OCI-LY3 (cell line): ENCODE data around the gene NPSR1.
"Not testable (repeated sequence)": the region's sequence is repeated elsewhere in the genome, so short reads cannot be mapped to it uniquely, and the experiment has no call there.

Experiments
- H2AFZ ChIP-seq: fragments of 200-600, 300-600 bp; shearing (Covaris generic); 2 replicates; pipeline ENCODE4 v1.6.0; 2014; ENCODE audit warnings: antibody characterized with exemption, low read depth, low read length
- H3K27ac ChIP-seq: fragments of 200-600, 300-600 bp; sonication (generic); 2 replicates; pipeline ENCODE4 v1.5.1; 2014; ENCODE audit warnings: mild to moderate bottlenecking, low read length, moderate library complexity, mixed read lengths
- H3K27me3 ChIP-seq: fragments of 200-600, 300-600 bp; sonication (generic); 2 replicates; pipeline ENCODE4 v1.6.1; 2014; ENCODE audit warnings: low read depth, low read length, mixed read lengths
- H3K36me3 ChIP-seq: fragments of 200-600, 300-600 bp; sonication (generic); replicated peaks from 2 replicates; pipeline ENCODE3; 2014; ENCODE audit warnings: low read depth, low read length, mixed read lengths
- H3K4me1 ChIP-seq: fragments of 300-600, 200-600 bp; sonication (generic); 2 replicates; pipeline ENCODE4 v1.6.1; 2014; ENCODE audit warnings: low read length, mixed read lengths
- H3K4me2 ChIP-seq: fragments of 200-600, 300-600 bp; sonication (generic); 2 replicates; pipeline ENCODE4 v1.6.1; 2014; ENCODE audit warnings: low read length, mixed read lengths
- H3K4me3 ChIP-seq: fragments of 300-600, 200-600 bp; sonication (generic); 2 replicates; pipeline ENCODE4 v1.5.1; 2014; ENCODE audit warnings: antibody characterized with exemption, mild to moderate bottlenecking, low read length, moderate library complexity
- H3K79me2 ChIP-seq: fragments of 300-600, 200-600 bp; shearing (Covaris generic); 2 replicates; pipeline ENCODE4 v1.6.1; 2014; ENCODE audit warnings: mild to moderate bottlenecking, low read length, mixed read lengths
- H3K9ac ChIP-seq: fragments of 300-600, 200-600 bp; shearing (Covaris generic); 2 replicates; pipeline ENCODE4 v1.6.0; 2014; ENCODE audit warnings: mild to moderate bottlenecking, low read length, moderate library complexity
- H3K9me3 ChIP-seq: fragments of 200-600, 300-600 bp; shearing (Covaris generic); 2 replicates; pipeline ENCODE4 v1.6.1; 2014; ENCODE audit warnings: low read length, mixed read lengths; ENCODE audit not compliant: insufficient read depth
- H4K20me1 ChIP-seq: fragments of 200-600, 300-600 bp; sonication (generic); 2 replicates; pipeline ENCODE4 v1.6.1; 2016; ENCODE audit warnings: low read length, mixed read lengths; ENCODE audit not compliant: insufficient read depth
- EZH2phosphoT487 ChIP-seq: fragments of 200-600 bp; shearing (Covaris generic); IDR thresholded peaks from 2 replicates; pipeline ENCODE4 v1.6.1; 2018; ENCODE audit warnings: antibody characterized with exemption, mixed run types, low read depth
- TF ChIP-seq, protein P1 (sequence below): fragments of 200-600, 300-600 bp; sonication (generic); IDR thresholded peaks from 2 replicates; pipeline ENCODE4 v1.5.1; 2014; ENCODE audit warnings: antibody characterized with exemption, low read length, low read depth

NPSR1 gene

DNA sequence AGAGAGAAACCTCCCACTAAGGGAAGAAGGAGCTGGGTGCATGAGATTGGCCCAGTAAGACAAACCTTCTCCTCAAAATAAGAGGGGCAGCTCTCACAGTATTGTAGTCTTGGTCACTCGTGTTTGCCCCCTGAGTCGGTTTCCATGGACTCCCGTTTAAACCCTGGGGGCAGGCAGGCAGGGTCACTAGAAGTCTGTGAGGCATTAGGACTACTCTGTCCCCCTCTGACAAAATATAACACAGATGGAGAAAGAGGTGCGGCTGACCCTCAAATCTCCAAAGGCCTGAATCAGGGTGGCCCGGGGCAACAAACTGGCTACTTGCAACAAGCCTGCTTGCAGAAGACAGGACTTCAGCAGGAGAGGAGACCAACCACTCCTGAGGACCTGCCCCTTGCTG is 210.6 kb downstream of the NPSR1 start:
- H3K4me1 ChIP-seq, H3K9me3 ChIP-seq, H3K4me2 ChIP-seq, H3K79me2 ChIP-seq, H2AFZ ChIP-seq, H4K20me1 ChIP-seq, H3K36me3 ChIP-seq, H3K9ac ChIP-seq, H3K4me3 ChIP-seq, H3K27ac ChIP-seq, H3K27me3 ChIP-seq: not testable (repeated sequence)

DNA sequence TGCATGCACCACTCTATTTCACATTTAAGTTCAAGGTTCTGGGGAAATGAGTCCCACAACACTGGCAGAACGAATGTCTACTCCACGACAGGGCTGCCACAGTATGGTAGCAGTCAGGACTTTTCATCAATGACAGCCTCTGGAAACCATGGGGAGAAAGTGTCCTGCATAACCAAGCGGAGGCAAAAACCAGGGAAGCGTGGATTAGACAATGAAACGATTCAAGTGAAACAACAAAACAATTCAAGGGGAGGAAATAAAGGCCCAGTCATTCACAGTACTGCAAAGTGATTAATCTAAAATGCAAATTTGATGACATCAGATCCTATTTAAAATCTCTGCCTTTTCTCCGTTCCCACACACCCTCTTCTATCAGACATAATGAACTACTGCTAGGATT is 211.0 kb downstream of the NPSR1 start:
- H3K79me2 ChIP-seq, result no peaks in the 10 kb centered on the region
- H2AFZ ChIP-seq, result no peak overlapping the region
- H3K9ac ChIP-seq, result no peak overlapping the region
- H3K4me1 ChIP-seq, result no peaks in the 10 kb centered on the region
- H3K36me3 ChIP-seq, result no peaks in the 10 kb centered on the region
- TF ChIP-seq, protein P1, sequence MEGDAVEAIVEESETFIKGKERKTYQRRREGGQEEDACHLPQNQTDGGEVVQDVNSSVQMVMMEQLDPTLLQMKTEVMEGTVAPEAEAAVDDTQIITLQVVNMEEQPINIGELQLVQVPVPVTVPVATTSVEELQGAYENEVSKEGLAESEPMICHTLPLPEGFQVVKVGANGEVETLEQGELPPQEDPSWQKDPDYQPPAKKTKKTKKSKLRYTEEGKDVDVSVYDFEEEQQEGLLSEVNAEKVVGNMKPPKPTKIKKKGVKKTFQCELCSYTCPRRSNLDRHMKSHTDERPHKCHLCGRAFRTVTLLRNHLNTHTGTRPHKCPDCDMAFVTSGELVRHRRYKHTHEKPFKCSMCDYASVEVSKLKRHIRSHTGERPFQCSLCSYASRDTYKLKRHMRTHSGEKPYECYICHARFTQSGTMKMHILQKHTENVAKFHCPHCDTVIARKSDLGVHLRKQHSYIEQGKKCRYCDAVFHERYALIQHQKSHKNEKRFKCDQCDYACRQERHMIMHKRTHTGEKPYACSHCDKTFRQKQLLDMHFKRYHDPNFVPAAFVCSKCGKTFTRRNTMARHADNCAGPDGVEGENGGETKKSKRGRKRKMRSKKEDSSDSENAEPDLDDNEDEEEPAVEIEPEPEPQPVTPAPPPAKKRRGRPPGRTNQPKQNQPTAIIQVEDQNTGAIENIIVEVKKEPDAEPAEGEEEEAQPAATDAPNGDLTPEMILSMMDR, result no peak
- TF ChIP-seq EZH2phosphoT487, result no peak
- H3K4me2 ChIP-seq, result no peak overlapping the region
- no peak overlapping the region for H3K27ac ChIP-seq
- no peak overlapping the region for H3K4me3 ChIP-seq
- H4K20me1 ChIP-seq, result no peaks in the 10 kb centered on the region
- no peaks in the 10 kb centered on the region for H3K9me3 ChIP-seq
- no peaks in the 10 kb centered on the region for H3K27me3 ChIP-seq

DNA sequence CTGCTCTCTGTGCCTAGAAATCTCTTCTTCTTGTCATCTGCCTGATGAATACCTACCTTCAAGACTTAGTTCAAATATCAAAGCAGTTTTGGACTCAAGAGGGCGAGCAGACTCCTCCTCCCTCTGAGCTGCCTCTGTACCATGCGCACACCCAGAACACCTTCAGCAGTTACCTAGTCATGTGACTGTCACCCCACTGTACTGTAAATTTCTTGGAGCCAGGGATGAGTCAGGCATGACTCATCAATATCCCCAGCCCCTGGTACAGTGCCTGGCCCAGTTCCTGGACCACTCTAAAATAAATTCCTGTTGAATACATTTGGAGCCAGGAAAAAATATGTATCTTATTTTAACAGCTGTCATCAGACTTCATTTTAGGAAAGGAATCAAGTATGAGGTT is 212.0 kb downstream of the NPSR1 start:
- H3K4me1 ChIP-seq, H3K4me2 ChIP-seq, H3K9me3 ChIP-seq, H2AFZ ChIP-seq, H3K9ac ChIP-seq, H3K79me2 ChIP-seq, H3K27ac ChIP-seq, H4K20me1 ChIP-seq, H3K36me3 ChIP-seq, H3K4me3 ChIP-seq, H3K27me3 ChIP-seq: not testable (repeated sequence)

DNA sequence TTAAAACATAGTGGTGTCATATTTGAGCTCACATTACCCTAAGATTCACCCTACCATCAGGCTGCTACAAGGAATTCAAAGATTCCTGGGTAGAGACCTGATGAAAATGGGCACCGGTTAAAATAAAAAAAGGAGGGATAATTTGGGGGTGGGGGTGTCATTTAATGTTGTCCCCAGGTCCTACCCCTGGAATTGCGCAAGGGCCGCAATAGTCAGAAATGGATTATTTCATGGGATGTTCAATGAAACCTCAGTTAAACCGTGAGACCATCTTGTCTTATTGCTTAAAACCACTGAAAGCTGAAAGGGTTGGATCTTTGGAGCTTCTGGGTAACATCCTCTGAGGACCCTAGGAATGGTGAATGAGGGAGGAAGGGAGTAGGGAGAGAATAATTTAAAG is 216.3 kb downstream of the NPSR1 start:
- not testable (repeated sequence) for H3K79me2 ChIP-seq, H3K9me3 ChIP-seq, H2AFZ ChIP-seq, H3K4me2 ChIP-seq, H3K9ac ChIP-seq, H3K27me3 ChIP-seq, H3K4me1 ChIP-seq, H4K20me1 ChIP-seq, H3K36me3 ChIP-seq, H3K4me3 ChIP-seq, H3K27ac ChIP-seq

DNA sequence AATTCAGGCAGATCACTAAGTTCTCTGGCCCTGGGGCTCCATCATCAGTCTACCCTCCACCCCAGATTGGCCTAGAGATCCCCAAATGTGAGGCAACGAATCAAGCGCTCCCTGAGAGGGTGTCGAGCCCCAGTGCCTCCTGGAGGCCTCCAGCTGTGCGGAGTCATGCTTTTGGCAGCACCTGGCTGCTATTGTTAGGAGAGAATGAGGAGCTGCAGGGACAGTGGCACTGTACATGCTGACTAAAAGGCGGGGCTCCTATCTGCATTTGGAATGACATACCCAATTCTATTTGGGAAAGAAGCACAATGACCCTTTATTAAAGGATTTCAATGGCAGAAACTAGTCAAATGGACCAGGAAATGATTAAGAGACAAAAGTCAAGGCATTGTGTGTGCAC is 217.5 kb downstream of the NPSR1 start:
- no peaks in the 10 kb centered on the region for H3K36me3 ChIP-seq
- no peak overlapping the region for H3K4me2 ChIP-seq
- no peaks in the 10 kb centered on the region for H4K20me1 ChIP-seq
- no peak overlapping the region for H3K9ac ChIP-seq
- H3K9me3 ChIP-seq, result no peaks in the 10 kb centered on the region
- H3K27ac ChIP-seq, result no peak overlapping the region
- no peaks in the 10 kb centered on the region for H3K27me3 ChIP-seq
- H3K79me2 ChIP-seq, result no peaks in the 10 kb centered on the region
- H2AFZ ChIP-seq, result no peak overlapping the region
- no peaks in the 10 kb centered on the region for H3K4me1 ChIP-seq
- H3K4me3 ChIP-seq, result no peak overlapping the region
- TF ChIP-seq, protein P1, result no peak
- no peak for TF ChIP-seq EZH2phosphoT487

DNA sequence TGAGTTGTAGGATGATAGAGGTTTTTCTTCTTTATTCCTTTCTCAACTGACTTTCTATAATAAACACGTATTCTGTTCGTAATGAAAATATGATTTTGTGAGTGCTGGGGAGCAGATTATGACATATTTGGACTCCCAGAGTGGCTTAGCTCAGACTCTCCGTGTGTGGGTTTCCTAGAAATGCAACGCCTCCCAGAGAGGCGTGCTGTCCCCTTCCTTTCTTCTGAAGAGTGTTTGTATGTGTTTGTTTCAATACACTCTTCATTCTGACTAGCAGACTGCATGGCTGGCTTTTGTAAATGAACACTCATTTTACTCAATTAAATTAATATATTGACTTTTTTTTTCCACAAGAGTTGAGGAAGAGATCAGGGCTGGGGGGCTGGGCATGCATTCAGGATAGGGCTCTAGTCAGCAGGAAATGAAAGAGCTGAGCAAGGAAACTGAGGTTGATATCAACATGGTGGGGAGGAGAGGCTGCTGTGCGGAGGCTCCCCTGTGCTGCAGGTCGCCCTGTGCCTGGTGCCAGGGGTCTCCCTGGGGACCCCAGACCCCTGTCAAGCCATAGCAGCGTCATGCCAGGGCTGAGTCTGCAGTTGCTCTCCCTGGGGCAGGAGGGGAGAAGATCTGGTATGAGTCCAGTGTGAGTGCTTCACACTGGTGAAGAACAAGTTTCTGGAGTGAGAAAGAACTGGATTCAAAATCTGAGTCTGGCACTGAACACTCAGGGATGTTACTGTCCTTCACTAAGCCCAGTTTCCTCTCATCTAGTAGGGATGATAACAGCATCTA is 221.1 kb downstream of the NPSR1 start:
- H3K79me2 ChIP-seq, result not testable (repeated sequence)

More for the DNA sequence above, 221.1 kb downstream of the NPSR1 start:
- not testable (repeated sequence) for H3K27me3 ChIP-seq, H4K20me1 ChIP-seq, H3K36me3 ChIP-seq, H3K4me2 ChIP-seq, H2AFZ ChIP-seq, H3K9me3 ChIP-seq, H3K4me1 ChIP-seq, H3K4me3 ChIP-seq, H3K9ac ChIP-seq, H3K27ac ChIP-seq
